Adrenal gland (tissue), 12 donors: ENCODE measurements around the gene DHRS7B. TPM values are rescaled to one million over a fixed set of nuclear protein-coding genes. Genes with fewer than 3 reads are reported as not detected.

ENCODE experiments used
- DNase-seq, 7 donors: peaks; one replicate each; pipeline ENCODE4 v3.0.0-alpha.2; 2019 to 2020
- H3K27ac ChIP-seq, 5 donors: fragments of 200-600 bp; sonication (generic) in 4 of 5; 1 replicate in 3 of 5; 2 replicates in 2 of 5; pipeline versions ENCODE4 v1.5.1 to v1.8.0; 2016 to 2020; ENCODE audit warnings: mild to moderate bottlenecking in 1 of 5
- H3K27me3 ChIP-seq: fragments of 200-600 bp; 2 replicates; pipeline ENCODE4 v1.8.0; 2021
- H3K36me3 ChIP-seq, 2 donors: fragments of 200-600 bp; replicated peaks in 1 of 2; 1 replicate in 1 of 2; 2 replicates in 1 of 2; pipeline versions ENCODE4 v1.5.1 to v1.8.0; 2018 to 2022
- H3K4me1 ChIP-seq, 2 donors: fragments of 200-600 bp; replicated peaks in 1 of 2; 1 replicate in 1 of 2; 2 replicates in 1 of 2; pipeline versions ENCODE4 v1.5.1 to v1.8.0; 2018 to 2021
- H3K4me3 ChIP-seq, 4 donors: fragments of 200-600 bp; sonication (generic) in 3 of 4; one replicate each; pipeline ENCODE4 v1.5.1; 2016 to 2018
- H3K9me3 ChIP-seq, 3 donors: fragments of 200-600 bp; sonication (generic) in 1 of 3; replicated peaks in 1 of 3; 1 replicate in 2 of 3; 2 replicates in 1 of 3; pipeline versions ENCODE4 v1.5.1 to v1.8.0; 2016 to 2021
- POLR2A ChIP-seq, 2 donors: fragments of 450-650 bp; IDR thresholded peaks; one replicate each; pipeline ENCODE4 v1.6.1; 2017; ENCODE audit warnings: antibody characterized with exemption in 2 of 2, mild to moderate bottlenecking in 2 of 2, moderate library complexity in 1 of 2
- WGBS, 4 donors: extraction: QIAGEN DNeasy Blood & Tissue Kit in 2 of 4; methylation state at CpG; one replicate each; pipeline versions ENCODE4 v1.1.5 to v1.1.7; 2013 to 2017; 5-methylcytosine and 5-hydroxymethylcytosine counted together
- intact Hi-C, 2 donors: fragments of 100-400 bp; cut with DNase I; formaldehyde crosslinking; loops; one replicate each; pipeline versions ENCODE4 v1.14.1 to v1.15.0; 2022 to 2023
- polyA plus RNA-seq, 3 donors: library from polyadenylated mRNA; stranded (reverse); fragments of 200-250 nt in 2 of 3; fragments of 350-450 nt in 1 of 3; fragmentation: Illumina TruSeq in 1 of 3; extraction: RNeasy Lipid Tissue Mini Kit (QIAGEN cat#74804) in 1 of 3; gene quantifications; one replicate each; pipeline ENCODE4 v1.2.3, GENCODE V29; 2013 to 2014
- total RNA-seq, 9 donors: library from RNA; depleted of rRNA in 4 of 9; stranded (reverse); fragments of >200 nt in 4 of 9; fragments of 120-200 nt in 1 of 9; fragmentation: NEBNext Ultra II Directional in 1 of 9; extraction: Animal tissue kit (Norgen Biotek cat#: 25700) in 1 of 9; gene quantifications; one replicate each; pipeline versions ENCODE4 v1.1.0 to v1.2.4, GENCODE V29; 2013 to 2023
- TF ChIP-seq, protein P1 (sequence below), 6 experiments: fragments of 450-650 bp in 4 of 6; fragments of 200-600 bp in 2 of 6; sonication (generic) in 1 of 6; IDR thresholded peaks; 1 replicate in 5 of 6; 2 replicates in 1 of 6; pipeline versions ENCODE4 v1.5.1 to v1.8.0; 2016 to 2021; ENCODE audit warnings: antibody characterized with exemption in 6 of 6, mild to moderate bottlenecking in 2 of 6, moderate library complexity in 1 of 6
- donor health status: healthy with polysubstance abuse.
- donor health status: Bipolar disorder and iron deficiency.
- donor health status: DM: yes; HTN: yes; CAD: no.
- donor health status: DM: no; HTN: no; CAD: no.
- donor health status: DM: no; HTN: no; CAD: no.
- donor health status: DM: yes; HTN: yes; CAD: no.

DHRS7B gene
- total and polyA plus RNA-seq, 12 donors = 18.0 to 68.5 (median 40.8) TPM

DNA sequence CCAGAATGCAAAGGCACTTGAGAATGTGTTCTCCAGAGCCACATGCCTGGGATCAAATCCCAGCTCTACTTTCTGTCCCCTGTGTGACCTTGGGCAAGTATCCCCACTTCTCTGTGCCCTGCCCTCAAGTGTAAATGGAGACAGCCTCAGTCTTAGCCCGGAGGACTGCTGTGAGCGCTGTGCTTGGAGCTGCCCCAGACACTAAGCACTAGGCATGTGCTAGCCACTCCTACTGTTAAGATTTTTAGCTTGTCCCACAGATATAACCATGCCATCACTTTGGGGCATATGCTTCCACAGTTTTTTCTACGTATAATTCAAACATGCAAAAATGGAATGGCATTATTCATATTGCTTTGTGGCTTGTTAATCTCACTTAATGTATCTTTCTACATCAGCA is 57.8 kb downstream of the DHRS7B start:
- intact Hi-C loops = no loop called here
- WGBS, 4 donors = 95 to 98% (median 97%) methylated on average over 3 of the region's 3 CpGs
- Histone ChIP-seq H3K36me3 (peaks cover 0 to 17% of the 10 kb centered on the region in 2 donors), H3K4me3 (no peak overlapping the region), H3K9me3 (no peaks in the 10 kb centered on the region), H3K27me3 (no peaks in the 10 kb centered on the region), H3K27ac (no peak overlapping the region), H3K4me1 (no peaks in the 10 kb centered on the region)
- TF ChIP-seq, protein P1, sequence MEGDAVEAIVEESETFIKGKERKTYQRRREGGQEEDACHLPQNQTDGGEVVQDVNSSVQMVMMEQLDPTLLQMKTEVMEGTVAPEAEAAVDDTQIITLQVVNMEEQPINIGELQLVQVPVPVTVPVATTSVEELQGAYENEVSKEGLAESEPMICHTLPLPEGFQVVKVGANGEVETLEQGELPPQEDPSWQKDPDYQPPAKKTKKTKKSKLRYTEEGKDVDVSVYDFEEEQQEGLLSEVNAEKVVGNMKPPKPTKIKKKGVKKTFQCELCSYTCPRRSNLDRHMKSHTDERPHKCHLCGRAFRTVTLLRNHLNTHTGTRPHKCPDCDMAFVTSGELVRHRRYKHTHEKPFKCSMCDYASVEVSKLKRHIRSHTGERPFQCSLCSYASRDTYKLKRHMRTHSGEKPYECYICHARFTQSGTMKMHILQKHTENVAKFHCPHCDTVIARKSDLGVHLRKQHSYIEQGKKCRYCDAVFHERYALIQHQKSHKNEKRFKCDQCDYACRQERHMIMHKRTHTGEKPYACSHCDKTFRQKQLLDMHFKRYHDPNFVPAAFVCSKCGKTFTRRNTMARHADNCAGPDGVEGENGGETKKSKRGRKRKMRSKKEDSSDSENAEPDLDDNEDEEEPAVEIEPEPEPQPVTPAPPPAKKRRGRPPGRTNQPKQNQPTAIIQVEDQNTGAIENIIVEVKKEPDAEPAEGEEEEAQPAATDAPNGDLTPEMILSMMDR (IDR thresholded peaks at IDR 0.05) = no peak
- no peak for TF ChIP-seq POLR2A (IDR thresholded peaks at IDR 0.05)
- no peak for DNase-seq

DNA sequence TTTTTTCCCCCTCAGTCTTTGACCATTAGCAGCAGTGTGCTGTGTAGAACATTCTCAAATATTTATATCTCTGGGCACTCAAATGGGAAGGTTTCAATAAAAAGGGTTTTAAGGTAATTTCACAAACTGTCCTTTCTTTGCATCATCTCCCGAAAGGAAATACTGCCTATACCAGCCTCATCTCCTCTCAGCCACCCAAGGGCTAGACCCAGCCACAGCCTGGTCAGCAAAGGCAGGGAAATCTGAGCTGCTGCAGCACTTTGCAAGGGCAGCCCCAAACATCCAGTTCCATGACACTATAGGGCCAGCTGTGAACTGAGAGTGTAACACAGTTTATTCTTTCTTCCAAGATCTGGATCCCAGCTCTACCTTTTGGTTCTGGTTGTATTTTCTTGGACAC is 58.3 kb downstream of the DHRS7B start:
- Histone ChIP-seq H3K4me3 (no peak overlapping the region), H3K27me3 (no peaks in the 10 kb centered on the region), H3K9me3 (no peaks in the 10 kb centered on the region), H3K36me3 (peaks cover 0 to 17% of the 10 kb centered on the region in 2 donors), H3K27ac (no peak overlapping the region), H3K4me1 (no peaks in the 10 kb centered on the region)
- DNase-seq = no peak
- intact Hi-C loops = no loop called here
- TF ChIP-seq, protein P1 (IDR thresholded peaks at IDR 0.05) = no peak
- TF ChIP-seq POLR2A (IDR thresholded peaks at IDR 0.05) = no peak
- WGBS, 4 donors = 94 to 100% (median 96%) methylated on average over 1 of the region's 1 CpG

DNA sequence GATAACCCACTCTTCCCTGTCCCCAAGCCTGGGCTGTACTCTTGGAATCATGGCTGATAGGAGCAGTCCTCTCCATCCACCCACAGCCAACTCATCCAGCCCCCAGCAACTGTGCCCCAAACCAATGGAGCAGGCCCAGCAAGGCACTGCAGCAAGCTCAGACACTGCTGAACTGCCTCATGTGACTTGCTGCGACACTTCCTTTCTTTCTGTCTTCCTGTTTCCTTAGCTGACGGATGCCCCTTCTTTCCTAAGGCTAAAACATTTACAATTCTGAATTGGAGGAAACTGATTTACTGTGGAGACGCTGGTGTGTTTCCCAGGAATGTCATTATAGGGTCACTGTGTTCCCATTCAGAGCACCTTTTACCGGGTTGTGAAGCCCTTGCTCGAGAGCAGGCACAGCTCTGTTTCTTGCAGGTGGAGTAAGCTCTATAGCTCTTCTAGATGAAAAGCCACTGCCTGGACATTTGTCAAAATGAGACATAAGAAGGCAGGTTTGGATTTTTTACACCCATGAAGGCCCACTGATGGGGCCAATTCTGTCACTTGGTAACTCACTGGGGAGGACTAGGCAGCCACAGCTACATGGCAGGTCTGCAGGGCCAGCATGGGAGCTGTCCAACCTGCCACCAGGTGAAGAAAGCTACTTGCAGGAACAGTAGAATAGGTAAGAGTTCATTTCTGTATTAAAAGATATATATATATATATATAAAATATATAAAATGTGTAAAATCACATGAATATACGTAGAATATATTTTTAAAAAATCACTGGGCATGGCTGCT is 59.8 kb downstream of the DHRS7B start:
- intact Hi-C loops = no loop called here
- DNase-seq = peak in 1 of 7 donors; percentile 23
- H3K4me3 ChIP-seq = no peak overlapping the region
- WGBS, 4 donors = 72 to 84% (median 82%) methylated on average over 6 of the region's 6 CpGs
- H3K4me1 ChIP-seq = peaks cover 0 to 2% of the 10 kb centered on the region in 2 donors
- H3K9me3 ChIP-seq = no peaks in the 10 kb centered on the region
- H3K27ac ChIP-seq = peak overlapping the region in 1 of 5 donors; percentile 72
- peaks cover 0 to 17% of the 10 kb centered on the region in 2 donors for H3K36me3 ChIP-seq
- no peaks in the 10 kb centered on the region for H3K27me3 ChIP-seq
- TF ChIP-seq POLR2A (IDR thresholded peaks at IDR 0.05) = no peak
- TF ChIP-seq, protein P1 (IDR thresholded peaks at IDR 0.05) = no peak

DNA sequence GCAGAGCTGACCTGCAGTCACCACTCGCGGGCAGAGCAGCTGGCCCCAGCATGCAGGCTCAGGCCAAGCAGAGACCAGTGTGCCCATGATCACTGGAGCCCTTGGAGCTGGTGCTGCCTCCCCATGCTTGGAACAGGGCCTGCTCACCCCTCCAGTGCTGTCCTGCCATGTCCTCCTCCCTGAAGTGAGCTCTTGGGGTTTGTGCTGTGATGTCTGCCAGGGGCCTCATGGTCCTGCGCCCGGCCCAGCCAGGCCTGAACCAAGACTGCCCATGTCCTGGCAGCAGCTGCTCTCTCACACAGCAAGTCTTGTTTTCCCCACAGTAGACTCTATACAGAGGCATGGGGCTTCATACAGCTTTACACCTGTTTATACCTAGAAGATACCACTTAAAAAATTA is 62.6 kb downstream of the DHRS7B start:
- Histone ChIP-seq H3K9me3 (no peaks in the 10 kb centered on the region), H3K27me3 (no peaks in the 10 kb centered on the region), H3K27ac (no peak overlapping the region), H3K36me3 (peaks cover 0 to 11% of the 10 kb centered on the region in 2 donors), H3K4me3 (no peak overlapping the region), H3K4me1 (peaks cover 0 to 22% of the 10 kb centered on the region in 2 donors)
- no peak for DNase-seq
- 88 to 100% (median 99%) methylated on average over 4 of the region's 4 CpGs for WGBS, 4 donors
- TF ChIP-seq, protein P1 (IDR thresholded peaks at IDR 0.05) = no peak
- no peak for TF ChIP-seq POLR2A (IDR thresholded peaks at IDR 0.05)
- intact Hi-C loops = no loop called here
